HUES64 (cell line): ENCODE results near the gene GOLGA7B.
"Not testable (repeated sequence)": the region's sequence is repeated elsewhere in the genome, so short reads cannot be mapped to it uniquely, and the experiment has no call there.

Experiments used
- H3K27ac ChIP-seq: 2 replicates; pipeline ENCODE4 v1.7.0; 2013; ENCODE audit warnings: low read depth, low read length, inconsistent platforms
- H3K27me3 ChIP-seq: 2 replicates; pipeline ENCODE4 v1.6.1; 2013; ENCODE audit warnings: mild to moderate bottlenecking, low read length; ENCODE audit not compliant: insufficient read depth
- H3K36me3 ChIP-seq: 2 replicates; pipeline ENCODE4 v1.6.1; 2013; ENCODE audit warnings: mild to moderate bottlenecking, low read length; ENCODE audit not compliant: insufficient read depth
- H3K4me1 ChIP-seq: 2 replicates; pipeline ENCODE4 v1.6.1; 2013; ENCODE audit warnings: mild to moderate bottlenecking, low read length, moderate library complexity; ENCODE audit not compliant: insufficient read depth
- H3K4me3 ChIP-seq: 2 replicates; pipeline ENCODE4 v1.5.1; 2013; ENCODE audit warnings: mild to moderate bottlenecking, low read length, moderate library complexity
- H3K9ac ChIP-seq: 2 replicates; pipeline ENCODE4 v1.6.1; 2013; ENCODE audit warnings: mild to moderate bottlenecking, low read depth, low read length
- H3K9me3 ChIP-seq: 2 replicates; pipeline ENCODE4 v1.6.1; 2013; ENCODE audit warnings: low read depth, low read length; ENCODE audit not compliant: insufficient read depth
- WGBS: fragments of 150-250, 120-280 bp; methylation state at CpG from one replicate; pipeline ENCODE4 v1.1.7; 2013; ENCODE audit warnings: missing lambda C conversion rate; 5-methylcytosine and 5-hydroxymethylcytosine counted together

The GOLGA7B gene

DNA sequence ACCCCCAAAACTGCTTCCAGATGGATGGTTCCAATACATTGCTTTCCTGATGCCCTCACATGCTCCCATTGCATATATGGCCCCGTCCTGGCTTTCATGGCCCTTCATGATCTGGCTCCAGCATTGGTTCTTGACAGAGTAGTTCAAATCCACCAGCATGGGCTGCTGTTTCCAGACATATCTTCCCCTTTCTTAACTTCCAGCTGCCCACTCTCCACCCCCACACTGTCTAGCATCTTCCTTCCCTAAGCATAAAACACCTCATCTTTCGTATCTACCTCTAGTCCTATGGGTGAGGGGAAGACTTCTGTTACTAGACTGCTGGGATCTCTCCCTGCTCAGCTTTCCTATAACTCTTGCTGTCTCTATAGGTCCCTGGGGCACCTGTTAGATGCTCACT, 13.2 kb upstream of the GOLGA7B start:
- H3K27ac ChIP-seq = no peak overlapping the region
- H3K9ac ChIP-seq = no peak overlapping the region
- H3K27me3 ChIP-seq = no peaks in the 10 kb centered on the region
- 95% methylated on average over 2 of the region's 2 CpGs for WGBS
- no peak overlapping the region for H3K4me3 ChIP-seq
- 0 out of 2 replicates have a peak, but pooled peaks cover 5% of the 10 kb centered on the region for H3K9me3 ChIP-seq
- no peaks in the 10 kb centered on the region for H3K36me3 ChIP-seq
- no peaks in the 10 kb centered on the region for H3K4me1 ChIP-seq

GRCh38 chr10:97838091-97838490, 11.6 kb upstream of the GOLGA7B start:
- H3K27me3 ChIP-seq = peaks cover 2% of the 10 kb centered on the region; the same call in 1 of the 2 replicates
- 90% methylated on average over 3 of the region's 3 CpGs for WGBS

DNA sequence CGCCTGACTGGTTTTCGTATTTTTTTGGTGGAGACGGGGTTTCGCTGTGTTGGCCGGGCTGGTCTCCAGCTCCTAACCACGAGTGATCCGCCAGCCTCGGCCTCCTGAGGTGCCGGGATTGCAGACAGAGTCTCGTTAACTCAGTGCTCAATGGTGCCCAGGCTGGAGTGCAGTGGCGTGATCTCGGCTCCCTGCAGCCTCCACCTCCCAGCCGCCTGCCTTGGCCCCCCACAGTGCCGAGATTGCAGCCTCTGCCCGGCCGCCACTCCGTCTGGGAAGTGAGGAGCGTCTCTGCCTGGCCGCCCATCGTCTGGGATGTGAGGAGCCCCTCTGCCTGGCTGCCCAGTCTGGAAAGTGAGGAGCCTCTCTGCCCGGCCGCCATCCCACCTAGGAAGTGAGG, 8.5 kb upstream of the GOLGA7B start:
- H3K9ac ChIP-seq, H3K36me3 ChIP-seq, H3K4me1 ChIP-seq, H3K27me3 ChIP-seq, H3K27ac ChIP-seq, H3K9me3 ChIP-seq, H3K4me3 ChIP-seq: not testable (repeated sequence)
- 95% methylated on average over 13 of the region's 22 CpGs for WGBS

More at GRCh38 chr10:97838091-97838490, 11.6 kb upstream of the GOLGA7B start:
- no peaks in the 10 kb centered on the region for H3K4me1 ChIP-seq
- H3K9ac ChIP-seq = no peak overlapping the region
- H3K4me3 ChIP-seq = no peak overlapping the region
- no peak overlapping the region for H3K27ac ChIP-seq
- 0 out of 2 replicates have a peak, but pooled peaks cover 5% of the 10 kb centered on the region for H3K9me3 ChIP-seq
- no peaks in the 10 kb centered on the region for H3K36me3 ChIP-seq

GRCh38 chr10:97842114-97842513, 7.5 kb upstream of the GOLGA7B start:
- H3K27ac ChIP-seq, H3K9ac ChIP-seq, H3K4me3 ChIP-seq, H3K9me3 ChIP-seq, H3K36me3 ChIP-seq, H3K4me1 ChIP-seq: not testable (repeated sequence)
- 57% methylated on average over 1 of the region's 3 CpGs for WGBS
- H3K27me3 ChIP-seq = peaks cover 10% of the 10 kb centered on the region

DNA sequence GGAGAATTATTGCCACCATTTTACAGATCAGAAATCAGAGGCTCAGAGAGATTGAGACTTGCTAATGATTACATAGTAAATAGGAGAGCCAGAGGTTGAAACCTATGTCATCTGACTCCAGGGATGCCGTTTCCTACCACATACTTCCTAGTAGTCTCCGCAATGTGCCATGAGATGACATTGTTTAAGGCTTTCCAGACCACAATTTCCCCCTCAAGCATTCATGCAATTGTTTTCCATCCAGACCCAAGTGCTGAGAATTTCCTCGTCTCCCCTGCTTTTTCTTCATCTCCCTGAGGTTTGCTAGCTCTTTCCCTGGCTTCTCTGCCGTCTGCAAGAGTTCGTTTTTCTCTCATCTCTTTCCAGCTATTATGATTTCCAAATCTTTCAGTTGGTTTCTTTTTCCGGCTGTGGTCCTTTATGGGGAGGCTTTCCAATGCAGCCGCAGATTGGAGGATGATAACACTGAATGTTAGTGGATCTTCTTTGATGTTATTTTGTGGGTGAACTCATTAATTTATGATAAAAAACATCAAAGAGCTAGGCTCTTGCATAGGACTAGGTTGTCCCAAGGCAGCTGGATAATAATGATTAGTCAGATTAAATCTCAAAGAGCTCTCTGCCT, 6.9 kb upstream of the GOLGA7B start:
- Histone ChIP-seq H3K36me3 (no peaks in the 10 kb centered on the region), H3K27me3 (peaks cover 10% of the 10 kb centered on the region), H3K4me3 (no peak overlapping the region), H3K27ac (no peak overlapping the region), H3K9ac (no peak overlapping the region), H3K4me1 (no peaks in the 10 kb centered on the region), H3K9me3 (0 out of 2 replicates have a peak, but pooled peaks cover 5% of the 10 kb centered on the region)
- 89% methylated on average over 7 of the region's 7 CpGs for WGBS

DNA sequence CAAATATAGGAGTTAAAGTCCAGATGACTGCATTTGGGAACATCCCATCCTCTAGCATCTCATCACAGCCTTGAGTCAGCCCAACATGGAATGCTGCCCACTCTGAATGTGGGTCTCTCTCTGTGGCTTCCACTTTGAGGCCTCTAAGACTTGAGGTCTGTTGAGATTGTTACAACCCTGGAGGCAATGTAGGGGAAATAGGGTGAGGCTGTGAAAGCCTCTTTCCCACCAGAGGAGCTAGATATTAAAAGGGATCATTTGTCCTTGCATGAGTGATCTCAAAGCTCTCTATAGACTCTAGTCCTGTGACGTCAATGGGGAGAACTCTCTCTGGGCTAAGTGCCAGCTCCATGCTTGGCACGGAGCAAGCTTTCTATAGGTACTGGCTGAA, 6.4 kb upstream of the GOLGA7B start:
- Histone ChIP-seq H3K9me3 (0 out of 2 replicates have a peak, but pooled peaks cover 5% of the 10 kb centered on the region), H3K4me1 (no peaks in the 10 kb centered on the region), H3K27me3 (peaks cover 15% of the 10 kb centered on the region), H3K9ac (no peak overlapping the region), H3K4me3 (no peak overlapping the region), H3K36me3 (no peaks in the 10 kb centered on the region), H3K27ac (no peak overlapping the region)
- 90% methylated on average over 2 of the region's 2 CpGs for WGBS

- not testable (repeated sequence) for H3K9me3 ChIP-seq, H3K4me1 ChIP-seq, H3K4me3 ChIP-seq, H3K36me3 ChIP-seq, H3K27ac ChIP-seq, H3K9ac ChIP-seq
- peaks cover 22% of the 10 kb centered on the region for H3K27me3 ChIP-seq
- WGBS = 100% methylated on average over 1 of the region's 2 CpGs
These were observed 5.7 kb upstream of the GOLGA7B start for GRCh38 chr10:97843972-97844371.

- no peak overlapping the region for H3K9ac ChIP-seq
- H3K36me3 ChIP-seq = no peaks in the 10 kb centered on the region
- H3K4me3 ChIP-seq = no peak overlapping the region
- H3K27me3 ChIP-seq = peaks cover 26% of the 10 kb centered on the region
- H3K27ac ChIP-seq = no peak overlapping the region
- WGBS = 92% methylated on average over 3 of the region's 3 CpGs
- peaks cover 3% of the 10 kb centered on the region; the same call in 1 of the 2 replicates for H3K4me1 ChIP-seq
- 0 out of 2 replicates have a peak, but pooled peaks cover 5% of the 10 kb centered on the region for H3K9me3 ChIP-seq
These were observed 5.0 kb upstream of the GOLGA7B start for GRCh38 chr10:97844678-97845077.

DNA sequence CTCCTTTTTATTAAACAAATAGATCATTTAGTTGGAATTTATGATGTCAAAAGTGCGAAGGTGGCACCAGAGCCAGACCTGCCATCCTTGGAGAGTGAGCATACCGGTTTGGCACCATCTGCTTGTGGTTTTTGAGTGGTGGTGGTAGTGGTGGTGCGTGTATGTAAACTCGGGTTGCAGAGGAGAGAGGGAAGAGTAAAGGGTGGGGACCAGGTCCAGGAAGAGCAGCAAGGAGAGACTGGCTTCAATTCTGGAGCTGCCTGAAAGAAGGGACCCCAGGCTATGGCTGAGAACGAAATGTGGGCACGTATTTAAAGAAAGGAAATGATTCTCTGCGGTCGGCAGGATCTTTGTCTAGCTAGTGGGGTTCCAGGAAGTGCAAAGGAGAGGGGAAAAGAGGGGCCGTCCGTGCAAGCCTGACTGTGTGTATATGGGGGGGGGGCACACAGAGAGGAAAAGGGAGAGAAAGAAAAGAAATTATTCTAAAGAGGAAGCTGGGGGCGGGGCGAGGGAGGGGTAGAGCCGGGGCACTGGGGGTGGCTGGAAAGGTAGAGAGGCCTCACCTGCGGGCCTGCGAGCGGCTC, 448 bp upstream of the GOLGA7B start:
- peaks cover 49% of the 10 kb centered on the region for H3K27me3 ChIP-seq
- 11% methylated on average over 16 of the region's 16 CpGs for WGBS
- H3K9ac ChIP-seq = no peak overlapping the region
- H3K27ac ChIP-seq = no peak overlapping the region
- no peaks in the 10 kb centered on the region for H3K9me3 ChIP-seq
- peak overlapping the region; percentile 58 for H3K4me3 ChIP-seq
- H3K36me3 ChIP-seq = no peaks in the 10 kb centered on the region
- H3K4me1 ChIP-seq = peaks cover 3% of the 10 kb centered on the region; the same call in 1 of the 2 replicates

- 21% methylated on average over 9 of the region's 13 CpGs for WGBS
- Histone ChIP-seq H3K4me3 (peak overlapping the region; percentile 9), H3K4me1 (peaks cover 3% of the 10 kb centered on the region; the same call in 1 of the 2 replicates), H3K9me3 (no peaks in the 10 kb centered on the region), H3K9ac (no peak overlapping the region), H3K36me3 (no peaks in the 10 kb centered on the region), H3K27ac (no peak overlapping the region), H3K27me3 (peaks cover 53% of the 10 kb centered on the region)
These were observed 803 bp downstream of the GOLGA7B start for GRCh38 chr10:97850446-97850845.

- Histone ChIP-seq H3K36me3 (no peaks in the 10 kb centered on the region), H3K4me3 (no peak overlapping the region), H3K27me3 (peaks cover 51% of the 10 kb centered on the region), H3K27ac (no peak overlapping the region), H3K4me1 (peaks cover 3% of the 10 kb centered on the region; the same call in 1 of the 2 replicates), H3K9me3 (no peaks in the 10 kb centered on the region), H3K9ac (no peak overlapping the region)
- WGBS = 92% methylated on average over 7 of the region's 7 CpGs
These were observed 1.8 kb downstream of the GOLGA7B start for GRCh38 chr10:97851341-97852001.
